ENCODE results near the gene DUSP15. TPM values are rescaled to one million over a fixed set of nuclear protein-coding genes. Genes with fewer than 3 reads are reported as not detected.
"Not testable (repeated sequence)": the region's sequence is repeated elsewhere in the genome, so short reads cannot be mapped to it uniquely, and the experiment has no call there.

DUSP15 gene
- total RNA-seq, 1 donor from 2014 or later: 13.0 TPM

GRCh38 chr20:31816221-31816620 lies 54.1 kb downstream of the DUSP15 start:
- no peak for DNase-seq (ENCODE audit: low spot score in 2 of 2)
- no peaks in the 10 kb centered on the region for H3K9me3 ChIP-seq
- H3K4me3 ChIP-seq: no peak overlapping the region
- H3K36me3 ChIP-seq: no peaks in the 10 kb centered on the region
- no peak for TF ChIP-seq CTCF (IDR thresholded peaks at IDR 0.05)
- peak overlapping the region; percentile 88 to 91 for H3K27ac ChIP-seq
- H3K4me1 ChIP-seq: peaks cover 33 to 54% of the 10 kb centered on the region in 2 donors
- intact Hi-C loops (cut with DNase I): loop anchor here (5.0 kb wide), 1 partner anchor 154 kb away; no protein-coding TSS in a partner anchor
- no peaks in the 10 kb centered on the region for H3K27me3 ChIP-seq

DNA sequence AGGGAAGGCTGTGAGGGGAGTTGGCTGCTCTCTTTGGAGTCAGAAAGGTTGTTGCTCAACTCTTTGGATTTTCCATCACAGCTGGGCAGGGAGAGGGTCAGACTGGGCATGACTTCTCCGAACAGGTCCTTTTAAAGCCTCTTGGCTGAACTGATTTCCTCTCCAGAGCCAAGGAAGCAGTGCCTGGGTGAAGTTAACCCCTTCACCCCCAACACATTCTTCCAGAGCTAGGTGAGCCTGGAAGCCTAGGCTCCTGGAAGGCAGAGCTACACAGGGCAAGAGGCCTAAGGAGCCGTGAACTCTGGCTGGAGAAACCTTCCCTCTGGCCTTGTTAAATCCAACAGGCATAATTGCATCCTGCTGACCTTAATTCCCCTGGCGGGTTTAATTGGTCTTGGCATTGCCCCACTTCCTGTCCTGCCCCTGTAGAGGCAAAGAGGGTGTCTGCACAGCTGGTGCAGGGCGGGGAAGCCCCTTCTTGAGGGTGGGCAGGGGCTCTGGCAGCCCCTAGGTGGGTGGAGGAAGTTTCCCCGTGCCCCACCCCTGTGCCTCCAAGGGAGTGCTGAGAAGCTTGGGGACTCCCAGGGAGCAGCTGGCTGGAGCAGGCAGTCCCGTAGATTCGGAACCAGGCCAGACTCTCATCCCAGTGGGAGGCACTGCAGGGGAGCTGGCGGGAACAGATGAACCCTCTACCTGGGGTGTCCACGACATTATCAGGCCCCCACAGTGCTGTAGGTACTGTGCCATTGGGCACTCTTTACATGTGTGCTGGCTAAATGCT lies 54.7 kb downstream of the DUSP15 start:
- Histone ChIP-seq H3K4me3 (peak overlapping the region in 1 of 2 donors; percentile 7), H3K4me1 (peaks cover 39 to 60% of the 10 kb centered on the region in 2 donors), H3K27me3 (no peaks in the 10 kb centered on the region), H3K27ac (peak overlapping the region; percentile 88 to 91), H3K36me3 (no peaks in the 10 kb centered on the region), H3K9me3 (no peaks in the 10 kb centered on the region)
- no peak for TF ChIP-seq CTCF (IDR thresholded peaks at IDR 0.05)
- peak in 1 of 2 donors; percentile 84 for DNase-seq (ENCODE audit: low spot score in 2 of 2)
- intact Hi-C loops (cut with DNase I): loop anchor here (5.0 kb wide), 1 partner anchor 153 kb away; no protein-coding TSS in a partner anchor

- H3K4me1 ChIP-seq: peaks cover 37 to 67% of the 10 kb centered on the region in 2 donors
- not testable (repeated sequence) for H3K36me3 ChIP-seq; H3K9me3 ChIP-seq; H3K27me3 ChIP-seq; DNase-seq (ENCODE audit: low spot score in 2 of 2); H3K4me3 ChIP-seq
- peak overlapping the region; percentile 88 to 91 for H3K27ac ChIP-seq
- intact Hi-C loops (cut with DNase I): loop anchor here (5.0 kb wide), 1 partner anchor 252 kb away; no protein-coding TSS in a partner anchor
Measured at GRCh38 chr20:31814142-31814541, 56.2 kb downstream of the DUSP15 start.

DNA sequence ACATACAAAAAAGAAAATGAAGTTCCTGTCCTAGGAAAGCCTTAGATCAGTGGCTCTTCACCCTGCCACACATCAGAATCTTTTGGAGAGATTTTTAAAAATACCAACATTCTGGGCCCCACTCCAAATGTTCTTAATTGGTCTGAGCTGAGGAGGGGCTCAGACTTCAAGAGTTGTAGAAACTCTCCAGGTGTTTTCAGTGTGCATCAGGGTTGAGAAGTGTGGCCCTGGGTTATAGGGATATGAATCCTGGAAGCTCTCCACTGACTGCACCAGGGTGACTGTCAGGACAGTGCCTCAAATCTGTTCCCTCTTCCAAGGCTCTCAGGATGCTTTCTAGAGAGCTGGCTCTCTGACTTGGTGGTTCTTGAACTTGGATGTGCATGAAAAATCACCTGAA lies 56.7 kb downstream of the DUSP15 start:
- Histone ChIP-seq H3K4me1 (peaks cover 36 to 68% of the 10 kb centered on the region in 2 donors), H3K4me3 (no peak overlapping the region), H3K36me3 (no peaks in the 10 kb centered on the region), H3K9me3 (no peaks in the 10 kb centered on the region), H3K27ac (peak overlapping the region; percentile 88 to 91), H3K27me3 (no peaks in the 10 kb centered on the region)
- no peak for DNase-seq (ENCODE audit: low spot score in 2 of 2)
- TF ChIP-seq CTCF (IDR thresholded peaks at IDR 0.05): no peak
- intact Hi-C loops (cut with DNase I): loop anchor here (5.0 kb wide), 1 partner anchor 251 kb away; no protein-coding TSS in a partner anchor

DNA sequence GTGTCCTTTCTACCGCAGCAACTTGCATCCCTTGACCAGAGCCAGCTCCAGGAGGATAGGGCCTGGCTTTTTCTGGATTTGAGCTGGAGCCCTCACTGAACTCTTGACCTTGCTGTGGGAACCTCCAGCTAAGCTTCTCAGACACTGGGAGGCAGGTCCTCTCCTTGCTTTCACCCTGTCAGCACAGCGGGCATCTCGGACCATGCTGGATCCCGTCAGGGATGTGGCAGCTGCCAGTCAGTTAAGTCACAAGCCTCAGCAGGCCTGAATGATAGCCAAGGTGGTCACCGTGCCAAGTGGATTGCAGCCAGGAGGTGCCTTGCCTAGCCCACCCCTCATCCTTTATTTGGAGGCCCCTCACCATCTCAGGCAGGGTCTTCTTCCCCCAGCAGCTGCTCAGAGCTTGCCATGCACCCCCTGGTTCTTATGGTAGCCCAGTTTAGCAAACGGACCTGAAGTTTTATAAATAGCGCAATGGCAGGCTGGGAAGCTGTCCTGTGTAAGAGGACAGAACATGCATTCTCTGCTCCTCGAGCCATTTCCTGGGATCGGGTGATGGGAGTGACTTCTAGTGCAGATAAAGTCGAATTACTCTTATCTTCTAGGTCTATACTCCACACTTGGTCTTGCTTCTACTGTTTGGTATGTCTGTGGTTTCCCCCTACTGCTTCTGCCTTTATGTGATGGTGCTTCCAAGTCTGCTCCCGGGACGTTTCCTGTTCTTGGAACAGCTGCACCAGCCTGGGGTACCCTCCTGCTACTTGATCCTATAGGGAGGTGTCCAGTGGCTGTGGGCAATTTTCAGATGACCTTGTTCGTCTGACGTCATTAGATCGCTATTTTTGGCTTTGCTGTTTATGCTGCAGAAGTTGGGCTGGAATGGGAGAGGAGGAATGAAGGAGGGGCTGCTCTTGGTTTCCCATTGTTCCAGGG lies 58.3 kb downstream of the DUSP15 start:
- no peaks in the 10 kb centered on the region for H3K9me3 ChIP-seq
- peak overlapping the region; percentile 88 to 91 for H3K27ac ChIP-seq
- intact Hi-C loops (cut with DNase I): loop anchor here (5.0 kb wide), 1 partner anchor 250 kb away; no protein-coding TSS in a partner anchor

More for the DNA sequence above, 58.3 kb downstream of the DUSP15 start:
- no peak for DNase-seq (ENCODE audit: low spot score in 2 of 2)
- Histone ChIP-seq H3K4me1 (peaks cover 36 to 79% of the 10 kb centered on the region in 2 donors), H3K27me3 (no peaks in the 10 kb centered on the region), H3K4me3 (no peak overlapping the region), H3K36me3 (no peaks in the 10 kb centered on the region)
- no peak for TF ChIP-seq CTCF (IDR thresholded peaks at IDR 0.05)

Data from ascending aorta (tissue), 2 donors.